Measurements from ENCODE around the gene PLD5.

Gene PLD5

DNA sequence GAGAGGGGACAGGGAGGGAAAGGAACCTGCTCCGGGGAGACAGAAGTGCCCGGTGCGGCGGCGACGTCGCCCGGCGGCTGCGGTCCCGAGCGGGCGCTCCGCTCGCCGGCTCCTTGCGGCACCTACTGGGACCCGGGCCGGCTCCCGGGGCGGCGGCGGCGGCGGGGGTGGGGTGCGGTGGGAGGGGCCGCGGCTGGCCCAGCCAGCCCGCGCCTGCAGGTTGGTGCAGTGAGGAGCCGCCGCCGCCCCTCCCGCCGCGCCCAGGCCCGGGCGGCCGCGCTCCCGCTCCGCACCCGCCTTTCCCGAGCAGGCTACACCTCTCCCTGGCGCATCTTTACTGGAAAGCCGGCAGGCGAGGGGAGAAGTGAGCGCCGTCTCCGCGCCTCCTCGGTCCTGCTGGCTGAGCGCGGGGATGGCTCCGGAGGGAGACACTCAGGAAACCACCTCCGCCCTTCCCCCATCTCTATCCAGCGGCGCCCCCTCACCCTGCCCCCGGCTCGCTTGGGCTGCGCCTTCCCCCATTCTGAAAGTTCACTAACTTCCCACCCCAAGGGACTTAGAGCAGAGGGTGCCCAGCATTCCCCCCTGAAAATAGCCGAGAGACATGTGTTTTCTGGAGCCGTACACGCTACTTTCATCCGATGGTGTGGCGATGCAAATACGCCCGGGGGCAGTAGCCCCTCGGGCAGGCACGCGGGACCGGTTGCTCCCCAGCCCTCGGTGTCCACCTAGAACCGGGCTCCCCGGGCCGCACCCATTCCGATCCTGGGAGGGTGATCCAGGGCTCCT, at the start of gene PLD5:
Gene PLD5, minus strand, starts transcription at position 127 of the 789 bp plus-strand sequence.
- FAIRE-seq, result no peak

DNA sequence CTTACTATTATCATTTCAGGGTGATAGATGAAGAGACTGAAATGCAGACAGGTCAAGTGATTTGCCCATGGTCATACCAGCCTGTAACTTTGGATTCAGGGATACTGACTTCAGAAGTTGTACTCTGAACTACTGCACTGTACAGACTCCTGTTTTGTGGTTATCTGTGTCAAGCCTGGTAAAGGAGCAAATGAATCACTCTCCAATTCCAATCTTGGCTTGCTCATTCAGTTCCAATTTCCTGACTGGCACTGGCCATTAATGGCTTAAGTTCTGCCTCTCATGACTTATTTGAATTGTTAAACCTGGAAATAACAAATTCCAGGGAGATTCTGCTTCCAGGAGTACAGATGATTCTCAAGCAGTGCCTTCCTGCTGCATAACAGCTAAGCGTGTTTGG, 45.4 kb upstream of the PLD5 start:
- FAIRE-seq, result no peak

DNA sequence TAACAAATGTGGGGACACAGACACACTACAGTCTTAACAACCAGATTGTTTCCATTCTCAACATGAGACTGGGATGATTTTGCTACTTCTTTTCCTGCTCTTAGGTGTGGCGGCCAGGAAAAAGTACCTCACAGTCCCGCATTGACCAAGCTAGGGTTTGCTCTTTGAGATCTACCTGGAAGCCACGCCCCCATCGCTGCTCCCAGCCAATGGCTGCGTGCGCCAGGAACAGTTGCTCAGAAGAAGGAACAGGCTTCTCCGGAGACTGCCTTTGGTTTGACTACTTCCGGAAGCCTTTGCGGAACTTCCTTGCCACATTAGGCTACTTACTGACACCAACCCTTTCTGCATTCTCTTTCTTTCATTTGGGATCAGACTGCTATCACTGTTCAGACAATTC, 44.2 kb upstream of the PLD5 start:
- FAIRE-seq, result no peak

DNA sequence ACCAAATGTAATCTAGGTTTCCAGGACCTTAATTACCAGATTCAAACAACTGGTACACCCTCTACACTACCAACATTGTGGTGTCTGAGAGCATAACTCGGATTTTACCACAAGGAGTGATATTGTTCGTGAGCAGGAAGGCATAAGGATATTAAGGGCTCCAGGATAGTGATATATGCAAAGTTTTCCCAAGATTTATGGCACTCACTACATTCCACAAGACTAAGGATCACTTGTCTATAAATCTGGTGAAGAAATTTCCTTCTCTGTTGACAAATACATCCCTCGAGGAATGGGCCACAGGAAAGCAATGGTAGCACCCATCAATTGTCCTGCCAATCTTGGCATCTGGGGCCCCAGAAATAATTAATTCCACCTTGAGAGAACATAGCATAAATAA, 43.1 kb upstream of the PLD5 start:
- no peak for FAIRE-seq

DNA sequence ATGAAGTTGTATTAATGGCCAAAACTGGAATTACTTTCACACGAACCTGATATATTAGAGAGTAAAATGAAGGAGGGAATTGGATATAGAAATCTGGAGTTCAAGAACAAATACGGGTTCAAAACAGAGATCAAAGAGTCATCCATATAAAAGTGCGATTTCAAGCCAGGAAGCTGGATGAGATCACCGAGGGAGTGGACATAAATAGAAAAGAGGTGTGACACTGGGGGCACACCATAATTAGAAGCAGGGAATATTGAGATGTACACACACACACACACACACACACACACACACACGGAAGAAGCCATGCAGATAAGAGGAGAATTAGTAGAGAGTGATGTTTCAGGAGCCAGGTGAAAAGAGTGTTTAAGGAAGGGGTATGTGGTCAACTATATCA, 32.3 kb upstream of the PLD5 start:
- no peak for FAIRE-seq

DNA sequence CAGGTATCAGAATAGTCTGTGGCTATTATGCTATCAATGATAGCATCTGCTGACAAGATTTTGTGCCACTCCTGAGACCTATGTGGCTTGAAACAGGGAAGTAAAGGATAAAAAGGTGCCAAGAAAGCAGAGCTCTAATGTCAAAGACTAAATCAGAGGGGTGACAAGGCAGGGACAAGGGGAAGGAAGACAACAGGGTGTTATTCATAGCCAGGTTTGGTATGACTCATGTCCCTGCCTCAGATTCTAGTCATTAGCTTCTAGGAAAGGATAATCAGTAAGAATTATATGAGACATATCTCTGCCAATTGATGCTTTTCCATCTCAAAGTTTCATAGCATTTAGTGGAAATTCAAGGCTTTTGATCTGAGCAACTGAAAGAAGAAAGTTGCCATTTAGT, 31.8 kb upstream of the PLD5 start:
- FAIRE-seq, result no peak

DNA sequence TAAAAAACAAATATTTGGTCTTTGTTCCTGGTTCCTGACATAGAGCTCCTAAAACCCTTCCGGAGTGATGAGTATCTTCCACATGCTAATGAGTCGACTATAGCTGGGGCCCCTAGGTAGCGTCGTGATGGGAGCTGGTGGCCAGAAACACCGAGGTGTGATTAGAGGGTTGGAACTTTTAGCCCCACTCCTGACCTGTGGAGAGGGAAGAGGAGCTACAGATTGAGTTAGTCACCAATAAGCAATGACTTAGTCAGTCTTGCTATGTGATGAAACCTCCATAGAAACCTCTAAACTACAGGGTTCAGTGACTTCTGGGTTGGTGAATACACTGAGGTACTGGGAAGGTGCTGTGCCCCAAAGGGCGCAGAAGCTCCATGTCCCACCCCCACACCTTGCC, 30.1 kb upstream of the PLD5 start:
- no peak for FAIRE-seq

DNA sequence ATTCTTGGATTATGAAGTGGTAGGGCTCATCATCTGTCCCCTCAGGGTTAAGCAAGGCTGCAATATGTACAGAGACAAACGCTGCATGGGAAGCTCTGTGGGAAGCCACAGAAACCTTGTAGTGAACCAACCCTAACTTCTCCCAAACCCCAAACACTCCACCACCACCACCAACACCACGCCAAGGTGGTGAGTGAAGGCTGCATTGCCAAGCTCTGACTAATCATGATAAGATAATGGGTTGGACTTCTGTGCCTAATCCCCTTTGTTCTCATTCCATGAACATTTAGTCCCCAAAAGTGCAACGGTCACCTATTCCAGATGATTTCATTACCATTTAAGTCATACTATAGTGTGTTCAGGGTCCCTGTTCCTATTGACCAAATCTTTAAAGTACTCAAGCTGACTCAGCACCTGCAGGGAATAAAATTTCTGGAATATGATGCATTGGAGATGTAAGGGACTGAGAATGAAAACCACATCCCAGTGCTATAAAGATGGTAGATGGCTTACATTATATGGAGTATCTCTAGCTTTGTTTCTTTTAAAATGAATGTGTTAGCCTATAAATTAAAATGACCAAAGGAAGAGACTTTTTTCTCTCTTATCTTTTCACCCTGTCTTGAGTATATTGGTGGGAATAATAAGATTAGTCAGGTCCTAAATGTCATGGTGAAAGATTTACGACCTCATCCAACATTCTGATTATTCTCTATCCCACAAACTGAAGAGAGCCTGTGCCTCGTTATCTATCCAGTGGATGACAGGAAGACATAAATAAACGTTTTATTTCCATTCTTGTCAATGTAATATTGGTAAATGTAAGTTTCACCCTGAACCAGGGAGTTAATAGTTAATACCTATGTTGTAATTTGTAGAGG, 22.6 kb upstream of the PLD5 start:
- FAIRE-seq, result no peak

DNA sequence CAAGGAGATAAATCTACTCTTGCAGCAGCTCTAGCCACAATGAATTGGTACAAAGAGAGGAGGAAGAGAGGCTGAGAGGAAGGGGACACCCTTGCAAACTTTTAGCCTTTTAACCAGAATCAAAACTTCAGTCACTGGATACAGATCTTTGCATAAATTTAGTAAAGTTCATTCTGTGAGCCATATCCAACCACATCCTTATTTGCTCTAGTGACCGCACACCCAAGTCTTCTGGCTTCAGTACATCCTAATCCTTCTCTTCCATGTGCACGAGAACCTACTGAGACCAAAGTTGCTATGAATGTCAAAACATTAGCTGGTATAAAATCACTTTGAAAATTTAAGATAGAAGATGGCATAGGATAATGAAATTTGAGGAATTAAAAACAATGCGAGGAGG, 21.9 kb upstream of the PLD5 start:
- FAIRE-seq, result no peak

DNA sequence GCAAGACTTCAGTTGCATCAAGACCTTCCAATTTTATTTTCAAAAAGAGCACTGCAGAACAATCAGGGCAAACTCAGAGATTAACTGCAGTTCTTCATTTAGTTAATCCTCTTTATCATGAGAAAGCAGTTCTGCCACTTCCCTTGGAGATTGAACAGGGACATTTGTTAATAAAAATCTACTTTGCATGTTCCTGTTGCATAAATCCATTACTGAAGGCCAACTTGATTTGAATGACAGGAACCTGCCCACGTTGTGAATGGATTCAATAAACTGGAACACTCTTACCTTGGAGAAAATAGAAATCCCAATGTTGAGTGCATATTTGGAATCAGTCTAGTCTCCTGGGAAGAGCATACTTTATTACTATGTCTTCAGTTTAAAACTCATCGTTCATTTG, 19.6 kb upstream of the PLD5 start:
- no peak for FAIRE-seq

DNA sequence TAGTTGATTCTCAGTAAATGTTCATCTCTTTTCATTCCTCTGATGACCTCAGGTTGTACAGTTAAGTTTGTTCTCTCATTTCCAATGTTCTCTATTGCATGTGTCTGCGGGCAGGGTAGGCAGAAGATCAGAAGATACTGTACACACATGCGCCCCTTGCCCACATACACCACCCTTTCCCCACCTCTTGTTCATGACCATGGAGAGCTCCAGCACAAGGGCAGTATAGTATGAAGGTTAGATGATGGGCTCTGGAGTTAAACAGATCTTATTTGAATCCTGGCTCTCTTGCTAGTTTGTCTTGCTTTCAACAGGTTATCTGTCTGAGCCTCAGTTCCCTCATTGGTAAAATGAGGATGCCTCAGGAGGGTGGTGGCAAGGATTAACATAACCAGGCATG, 17.8 kb upstream of the PLD5 start:
- no peak for FAIRE-seq

DNA sequence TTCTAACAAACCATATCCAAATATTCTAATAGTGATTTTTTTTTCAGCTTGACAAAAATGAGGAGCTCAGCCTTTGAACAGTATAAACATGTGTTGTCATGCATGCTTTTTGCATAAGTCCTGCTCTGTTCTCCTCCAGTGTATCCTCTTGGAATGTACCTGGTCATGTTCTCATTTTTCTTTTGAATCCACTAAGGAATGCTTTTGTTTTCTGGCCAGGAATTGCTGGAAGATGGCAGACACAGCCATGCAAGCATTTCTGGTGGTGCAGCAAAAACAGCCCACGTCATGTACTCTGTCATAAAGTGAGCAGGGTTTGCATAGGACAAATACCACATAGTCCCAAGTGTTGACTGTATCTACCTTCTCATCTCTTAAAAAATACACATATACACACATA, 11.5 kb upstream of the PLD5 start:
- FAIRE-seq, result no peak

DNA sequence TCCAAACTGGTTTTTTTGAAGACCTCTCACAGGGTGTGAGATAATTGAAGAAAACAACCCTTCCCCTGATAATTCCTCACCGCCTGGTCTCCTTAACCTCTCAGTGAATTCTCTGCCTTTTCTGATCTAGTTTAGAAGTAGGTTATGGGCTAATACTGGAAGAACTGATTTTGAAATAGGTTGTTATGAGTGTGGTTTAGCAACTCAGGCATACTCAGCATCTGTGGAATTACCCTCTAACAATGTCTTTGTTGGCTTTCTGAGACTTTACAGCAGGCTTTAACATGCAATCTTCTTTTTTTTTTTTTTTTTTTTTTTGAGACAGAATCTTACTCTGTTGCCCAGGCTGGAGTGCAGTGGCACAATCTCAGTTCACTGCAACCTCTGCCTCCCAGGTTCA, 10.3 kb upstream of the PLD5 start:
- FAIRE-seq, result no peak

DNA sequence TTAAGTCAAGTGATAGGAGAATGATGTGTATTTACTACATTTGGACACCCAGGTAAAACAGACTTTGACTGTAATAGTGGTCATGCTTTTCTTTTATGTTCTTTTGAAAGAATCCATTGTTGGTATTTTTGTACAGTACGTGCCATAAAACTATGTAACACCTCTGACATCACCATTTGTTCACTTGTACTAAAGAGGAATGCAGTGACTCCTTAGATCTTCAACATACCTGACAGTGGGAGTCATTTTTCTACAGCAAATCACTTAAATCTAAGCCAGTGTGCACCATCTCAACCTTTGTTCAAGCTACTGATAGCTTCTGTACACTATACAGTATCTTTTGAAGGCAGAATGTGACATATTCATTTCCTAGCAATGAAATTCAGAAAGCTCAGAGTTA, 6.3 kb upstream of the PLD5 start:
- no peak for FAIRE-seq

DNA sequence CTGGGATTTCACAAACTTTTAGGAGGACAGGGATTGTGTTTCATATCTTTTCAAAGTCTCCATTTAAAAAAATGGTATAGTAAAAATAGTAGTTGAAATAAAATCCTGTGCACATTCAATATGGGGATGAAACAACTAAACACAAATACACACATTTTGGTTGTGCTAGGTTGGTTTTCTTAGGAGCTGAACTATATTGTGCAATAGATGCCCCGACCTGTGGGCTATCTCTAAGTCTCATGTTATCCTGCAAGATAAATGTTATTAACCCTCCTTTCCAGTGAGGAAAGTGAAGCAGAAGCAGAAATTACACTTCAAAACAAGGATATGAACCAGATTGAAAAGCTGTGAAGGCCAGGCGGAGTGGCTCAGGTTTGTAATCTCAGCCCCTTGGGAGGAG, 1.3 kb upstream of the PLD5 start:
- no peak for FAIRE-seq

DNA sequence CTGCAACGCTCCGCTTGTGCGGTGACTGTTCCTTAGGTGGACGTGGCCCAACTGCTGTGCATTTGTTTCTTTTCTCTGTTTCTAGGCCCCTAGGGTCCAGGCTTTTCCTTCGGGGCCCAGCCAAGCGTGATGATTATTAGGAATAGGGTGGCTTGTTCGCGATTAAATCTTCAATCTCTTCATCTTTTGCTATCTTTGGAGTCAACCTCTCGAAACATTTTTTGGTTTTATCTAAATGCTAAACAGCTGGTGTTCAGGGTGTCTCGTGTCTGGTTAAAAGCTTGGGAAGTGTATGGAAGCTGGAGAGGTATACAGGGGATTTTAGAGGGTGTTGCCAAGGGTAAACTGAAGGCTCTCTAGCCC, 844 bp upstream of the PLD5 start:
- no peak for FAIRE-seq

DNA sequence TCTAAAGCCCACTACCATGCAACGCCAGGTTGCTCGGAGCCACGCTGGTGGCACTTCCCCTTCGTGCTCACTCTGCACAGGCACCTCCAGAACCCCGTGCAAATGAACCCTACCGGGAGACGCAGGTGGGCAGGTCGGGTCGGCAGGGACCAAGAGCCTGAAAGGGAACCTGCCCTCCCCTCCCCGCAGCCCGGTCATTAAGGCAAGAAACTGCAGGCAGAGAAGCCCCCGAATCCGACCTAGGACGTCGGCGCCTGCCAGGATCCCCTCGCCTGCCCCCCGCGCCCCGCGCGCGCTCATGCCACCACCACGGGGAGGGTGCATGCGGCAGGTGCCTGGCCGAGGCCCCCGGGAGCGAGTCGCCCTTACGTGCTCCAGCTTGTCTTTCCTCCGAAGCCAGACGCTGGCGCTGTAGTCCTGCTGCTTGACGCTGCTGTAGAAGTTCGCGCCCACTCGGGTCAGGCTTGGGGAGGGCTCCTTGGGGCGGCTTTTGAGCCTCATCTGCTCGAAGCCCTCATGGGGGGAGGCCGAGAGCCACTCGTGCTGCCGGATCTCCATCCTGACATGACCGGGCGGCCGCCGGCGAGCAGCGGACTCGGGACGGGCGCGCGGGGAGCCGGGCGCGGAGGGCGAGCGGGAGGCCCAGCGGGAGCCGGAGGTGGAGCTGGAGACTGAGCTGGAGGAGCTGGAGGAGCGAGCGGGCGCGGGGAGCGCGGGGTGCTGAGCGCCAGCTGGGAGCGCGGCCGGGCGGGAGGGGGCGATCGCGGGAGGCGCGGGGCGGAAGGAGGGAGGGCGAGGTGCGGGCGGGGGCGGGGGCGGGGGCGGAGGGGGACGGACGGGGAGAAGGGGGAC, 552 bp downstream of the PLD5 start:
- no peak for FAIRE-seq

DNA sequence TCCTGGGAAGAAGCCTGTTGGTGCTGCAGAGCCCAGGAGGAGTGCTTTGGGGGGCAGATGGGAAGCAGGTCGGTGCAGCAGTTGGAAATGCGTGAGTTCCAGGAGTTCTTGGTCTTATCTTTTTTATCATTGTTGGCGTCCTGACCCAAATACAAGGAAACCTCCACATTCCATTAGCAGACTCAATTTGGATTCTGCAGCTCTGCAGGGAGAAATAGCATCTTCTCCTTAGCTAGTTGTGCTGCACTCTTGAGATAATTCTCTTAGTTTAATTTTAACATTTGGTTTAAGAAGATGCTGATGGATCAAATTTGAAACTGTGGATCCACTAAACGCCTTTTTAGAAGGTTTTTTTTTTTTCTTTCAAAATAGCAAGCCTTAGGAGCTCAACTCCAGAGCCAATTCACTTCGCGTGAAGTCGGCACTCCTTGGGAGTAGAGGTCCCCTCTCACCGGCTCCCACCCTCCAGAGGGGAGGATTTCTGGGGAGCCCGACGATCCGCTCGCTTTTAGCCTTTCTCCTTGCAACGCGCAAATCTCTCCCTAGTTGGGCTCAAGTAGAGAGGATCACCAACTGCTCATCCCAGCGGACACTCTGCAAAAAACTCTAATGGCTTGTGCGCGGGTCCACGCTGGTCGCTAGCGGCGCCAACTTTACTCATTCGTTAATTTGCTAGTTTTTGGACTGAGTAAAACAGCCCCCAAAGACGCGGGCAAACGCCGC, 1.3 kb downstream of the PLD5 start:
- FAIRE-seq, result no peak

DNA sequence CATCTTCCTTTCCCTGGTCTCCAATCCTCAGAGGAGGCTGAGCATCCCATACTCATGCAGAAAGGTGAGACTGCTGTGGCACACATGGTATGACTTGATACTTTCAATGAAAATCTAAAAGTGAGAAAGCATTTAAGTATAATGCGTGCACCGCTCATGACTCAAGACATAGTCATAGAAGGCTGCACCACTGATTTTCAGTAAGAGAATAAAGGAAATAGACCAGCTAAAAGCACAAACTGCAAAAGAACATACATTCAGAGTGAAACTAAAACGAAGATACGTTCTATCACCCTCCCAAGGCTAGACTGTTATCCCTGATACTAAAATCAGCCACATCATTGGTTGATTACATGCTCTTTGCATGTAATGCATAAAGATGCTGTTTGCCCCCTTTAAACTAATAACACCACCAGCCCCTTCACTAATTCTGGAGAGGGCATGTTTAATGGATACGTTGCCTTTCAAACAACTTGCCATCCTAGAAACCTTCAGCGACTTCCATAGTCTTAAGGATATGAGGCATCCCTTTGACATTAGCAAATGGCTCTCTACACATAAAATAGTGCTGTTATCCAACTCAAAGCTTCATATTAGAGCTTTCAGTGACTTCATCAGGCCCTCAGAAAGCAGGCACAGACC, 2.1 kb downstream of the PLD5 start:
- no peak for FAIRE-seq

DNA sequence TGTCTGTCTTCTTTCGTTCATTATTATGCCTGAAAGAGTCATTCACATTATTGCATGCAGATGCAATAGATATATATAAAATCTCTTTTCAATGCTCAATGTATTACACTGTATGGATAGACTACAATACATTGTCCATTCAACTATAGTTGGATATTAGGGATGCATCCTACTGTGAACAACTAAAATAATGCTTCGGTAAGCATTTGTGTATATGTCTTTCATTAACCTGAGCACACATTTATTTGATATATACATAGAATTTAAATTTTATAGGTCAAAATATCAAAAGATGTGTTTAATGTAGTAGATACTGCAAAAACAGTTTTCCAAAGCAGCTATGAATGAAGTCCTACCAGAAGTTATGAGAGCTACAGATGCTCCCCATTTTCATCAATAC, 8.9 kb downstream of the PLD5 start:
- FAIRE-seq, result no peak

DNA sequence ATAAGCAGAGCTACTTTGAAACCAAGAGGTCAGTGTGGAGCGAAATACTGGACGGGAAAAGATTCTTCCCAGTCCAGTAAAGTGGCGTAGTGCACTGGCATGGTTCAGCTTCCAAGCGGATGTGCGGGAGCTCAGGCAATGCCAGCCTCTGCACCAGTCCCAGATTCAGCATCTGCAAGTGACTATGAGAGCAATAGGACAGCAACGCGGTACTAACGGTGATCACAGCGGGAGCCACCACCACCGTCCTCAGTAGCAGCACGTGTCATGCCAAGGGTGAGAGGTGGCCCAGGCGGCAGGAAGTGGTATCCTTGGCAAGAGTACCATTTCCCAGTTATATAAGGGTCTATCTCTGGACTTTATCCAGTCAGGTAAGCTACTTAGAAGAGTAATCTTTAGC, 17.8 kb downstream of the PLD5 start:
- no peak for FAIRE-seq

DNA sequence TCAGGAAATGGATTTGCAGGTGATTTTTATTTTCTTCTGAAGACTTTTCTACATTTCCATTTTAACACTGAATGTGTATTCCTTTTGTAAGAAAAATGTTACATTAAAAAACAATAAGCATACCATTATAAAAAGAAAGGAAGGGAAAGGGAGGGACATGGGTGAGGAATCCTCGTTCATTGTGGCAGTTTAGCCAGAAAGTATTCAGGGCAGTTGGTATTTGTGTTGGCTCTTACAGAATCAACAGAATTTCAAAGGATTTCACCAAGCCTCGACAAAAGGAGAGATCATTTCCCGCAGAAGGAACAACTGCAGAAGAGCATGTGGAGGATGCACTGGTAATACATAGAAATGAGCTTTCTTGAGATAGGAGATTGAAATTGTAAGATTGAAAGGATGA, 35.0 kb downstream of the PLD5 start:
- no peak for FAIRE-seq

Data from islet of Langerhans (tissue), 1 donor.